Tibial nerve (tissue), 4 donors: Measurements from ENCODE around the gene GALNT18. TPM values are rescaled to one million over a fixed set of nuclear protein-coding genes. Genes with fewer than 3 reads are reported as not detected.

Source experiments
- DNase-seq, 2 donors: peaks; one replicate each; pipeline ENCODE4 v3.0.0-alpha.2; 2019; ENCODE audit warnings: low spot score in 2 of 2
- H3K27ac ChIP-seq, 4 donors: fragments of 200-600 bp; sonication (generic) in 3 of 4; one replicate each; pipeline ENCODE4 v1.5.1; 2017 to 2019; ENCODE audit warnings: mild to moderate bottlenecking in 1 of 4
- H3K27me3 ChIP-seq, 2 donors: fragments of 200-600 bp; sonication (generic) in 1 of 2; one replicate each; pipeline versions ENCODE4 v1.5.1 to v1.6.0; 2017 to 2019
- H3K36me3 ChIP-seq, 3 donors: fragments of 200-600 bp; sonication (generic); one replicate each; pipeline ENCODE4 v1.5.1; 2018 to 2019
- H3K4me1 ChIP-seq, 4 donors: fragments of 200-600 bp; sonication (generic) in 3 of 4; one replicate each; pipeline ENCODE4 v1.5.1; 2017 to 2019
- H3K4me3 ChIP-seq, 4 donors: fragments of 200-600 bp; sonication (generic) in 3 of 4; one replicate each; pipeline ENCODE4 v1.5.1; 2017 to 2019; ENCODE audit warnings: mild to moderate bottlenecking in 1 of 4, moderate library complexity in 1 of 4
- H3K9me3 ChIP-seq, 4 donors: fragments of 200-600 bp; sonication (generic) in 3 of 4; one replicate each; pipeline ENCODE4 v1.5.1; 2017 to 2019
- EP300 ChIP-seq, 2 donors: sonication (generic); formaldehyde crosslinking; IDR thresholded peaks; one replicate each; pipeline ENCODE4 v1.6.1; 2017; ENCODE audit warnings: antibody characterized with exemption in 2 of 2, mild to moderate bottlenecking in 1 of 2
- POLR2A ChIP-seq, 2 donors: fragments of 450-650 bp; IDR thresholded peaks; one replicate each; pipeline ENCODE4 v1.6.1; 2017; ENCODE audit warnings: antibody characterized with exemption in 2 of 2, mild to moderate bottlenecking in 2 of 2, moderate library complexity in 2 of 2
- WGBS, 2 donors: methylation state at CpG; one replicate each; pipeline ENCODE4 v1.1.5; 2018; 5-methylcytosine and 5-hydroxymethylcytosine counted together
- total RNA-seq, 4 donors: library from RNA; depleted of rRNA; stranded (reverse); fragments of >200 nt; gene quantifications; one replicate each; pipeline ENCODE4 v1.1.0, GENCODE V29; 2016
- TF ChIP-seq, protein P1 (sequence below), 5 experiments: fragments of 200-600 bp in 3 of 5; fragments of 450-650 bp in 2 of 5; sonication (generic) in 3 of 5; IDR thresholded peaks; one replicate each; pipeline ENCODE4 v1.5.1; 2016 to 2019; ENCODE audit warnings: antibody characterized with exemption in 5 of 5, mild to moderate bottlenecking in 3 of 5, moderate library complexity in 2 of 5

Gene GALNT18
- total RNA-seq, 4 donors from 2014 or later = 11.3 to 32.4 (median 23.9) TPM

GRCh38 chr11:11577932-11578911 is 43.6 kb downstream of the GALNT18 start:
- WGBS, 2 donors = 85% methylated on average over 15 of the region's 15 CpGs
- TF ChIP-seq EP300 (IDR thresholded peaks at IDR 0.05) = no peak
- TF ChIP-seq, protein P1, sequence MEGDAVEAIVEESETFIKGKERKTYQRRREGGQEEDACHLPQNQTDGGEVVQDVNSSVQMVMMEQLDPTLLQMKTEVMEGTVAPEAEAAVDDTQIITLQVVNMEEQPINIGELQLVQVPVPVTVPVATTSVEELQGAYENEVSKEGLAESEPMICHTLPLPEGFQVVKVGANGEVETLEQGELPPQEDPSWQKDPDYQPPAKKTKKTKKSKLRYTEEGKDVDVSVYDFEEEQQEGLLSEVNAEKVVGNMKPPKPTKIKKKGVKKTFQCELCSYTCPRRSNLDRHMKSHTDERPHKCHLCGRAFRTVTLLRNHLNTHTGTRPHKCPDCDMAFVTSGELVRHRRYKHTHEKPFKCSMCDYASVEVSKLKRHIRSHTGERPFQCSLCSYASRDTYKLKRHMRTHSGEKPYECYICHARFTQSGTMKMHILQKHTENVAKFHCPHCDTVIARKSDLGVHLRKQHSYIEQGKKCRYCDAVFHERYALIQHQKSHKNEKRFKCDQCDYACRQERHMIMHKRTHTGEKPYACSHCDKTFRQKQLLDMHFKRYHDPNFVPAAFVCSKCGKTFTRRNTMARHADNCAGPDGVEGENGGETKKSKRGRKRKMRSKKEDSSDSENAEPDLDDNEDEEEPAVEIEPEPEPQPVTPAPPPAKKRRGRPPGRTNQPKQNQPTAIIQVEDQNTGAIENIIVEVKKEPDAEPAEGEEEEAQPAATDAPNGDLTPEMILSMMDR (IDR thresholded peaks at IDR 0.05) = no peak
- no peak for TF ChIP-seq POLR2A (IDR thresholded peaks at IDR 0.05)

DNA sequence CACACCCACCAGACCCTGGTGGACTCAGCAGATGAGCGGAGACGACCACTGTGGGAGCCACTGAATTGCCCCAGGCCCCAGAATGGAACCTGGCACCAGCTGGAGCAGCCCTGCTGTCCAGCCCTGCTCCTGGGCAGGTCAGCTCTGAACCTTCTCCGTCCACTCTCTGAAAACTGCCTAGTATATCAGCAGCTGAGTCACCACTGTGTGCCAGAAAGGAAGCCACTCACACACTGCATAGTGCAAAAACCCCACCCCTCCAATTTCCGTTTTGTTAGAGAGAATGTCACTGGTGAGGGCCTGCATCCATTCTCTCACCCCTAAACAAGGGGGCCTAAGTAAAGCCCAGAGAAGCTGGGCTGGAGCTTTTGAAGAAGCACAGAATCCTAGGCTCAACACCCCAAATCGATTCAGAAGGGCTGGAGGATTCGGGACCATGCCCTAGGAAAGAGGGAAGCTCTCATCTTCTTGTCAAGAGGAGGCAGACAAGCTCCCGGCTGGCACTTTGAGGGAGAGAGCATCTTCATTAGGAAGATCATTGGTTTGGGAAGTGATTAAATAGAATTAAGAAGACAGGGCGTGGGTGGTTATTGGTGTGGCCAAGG is 44.5 kb downstream of the GALNT18 start:
- TF ChIP-seq EP300 (IDR thresholded peaks at IDR 0.05) = no peak
- no peak for TF ChIP-seq POLR2A (IDR thresholded peaks at IDR 0.05)
- TF ChIP-seq, protein P1 (IDR thresholded peaks at IDR 0.05) = no peak
- DNase-seq = no peak
- H3K4me1 ChIP-seq = peaks cover 0 to 17% (median 7%) of the 10 kb centered on the region in 4 donors
- WGBS, 2 donors = 75 to 82% methylated on average over 8 of the region's 8 CpGs
- no peak overlapping the region for H3K4me3 ChIP-seq
- H3K27ac ChIP-seq = no peak overlapping the region
- no peaks in the 10 kb centered on the region for H3K9me3 ChIP-seq
- H3K27me3 ChIP-seq = no peaks in the 10 kb centered on the region
- no peaks in the 10 kb centered on the region for H3K36me3 ChIP-seq

More at GRCh38 chr11:11577932-11578911, 43.6 kb downstream of the GALNT18 start:
- no peaks in the 10 kb centered on the region for H3K27me3 ChIP-seq
- H3K36me3 ChIP-seq = no peaks in the 10 kb centered on the region
- no peak overlapping the region for H3K4me3 ChIP-seq
- H3K4me1 ChIP-seq = peaks cover 0 to 26% (median 11%) of the 10 kb centered on the region in 4 donors
- no peaks in the 10 kb centered on the region for H3K9me3 ChIP-seq
- no peak for DNase-seq
- H3K27ac ChIP-seq = no peak overlapping the region

DNA sequence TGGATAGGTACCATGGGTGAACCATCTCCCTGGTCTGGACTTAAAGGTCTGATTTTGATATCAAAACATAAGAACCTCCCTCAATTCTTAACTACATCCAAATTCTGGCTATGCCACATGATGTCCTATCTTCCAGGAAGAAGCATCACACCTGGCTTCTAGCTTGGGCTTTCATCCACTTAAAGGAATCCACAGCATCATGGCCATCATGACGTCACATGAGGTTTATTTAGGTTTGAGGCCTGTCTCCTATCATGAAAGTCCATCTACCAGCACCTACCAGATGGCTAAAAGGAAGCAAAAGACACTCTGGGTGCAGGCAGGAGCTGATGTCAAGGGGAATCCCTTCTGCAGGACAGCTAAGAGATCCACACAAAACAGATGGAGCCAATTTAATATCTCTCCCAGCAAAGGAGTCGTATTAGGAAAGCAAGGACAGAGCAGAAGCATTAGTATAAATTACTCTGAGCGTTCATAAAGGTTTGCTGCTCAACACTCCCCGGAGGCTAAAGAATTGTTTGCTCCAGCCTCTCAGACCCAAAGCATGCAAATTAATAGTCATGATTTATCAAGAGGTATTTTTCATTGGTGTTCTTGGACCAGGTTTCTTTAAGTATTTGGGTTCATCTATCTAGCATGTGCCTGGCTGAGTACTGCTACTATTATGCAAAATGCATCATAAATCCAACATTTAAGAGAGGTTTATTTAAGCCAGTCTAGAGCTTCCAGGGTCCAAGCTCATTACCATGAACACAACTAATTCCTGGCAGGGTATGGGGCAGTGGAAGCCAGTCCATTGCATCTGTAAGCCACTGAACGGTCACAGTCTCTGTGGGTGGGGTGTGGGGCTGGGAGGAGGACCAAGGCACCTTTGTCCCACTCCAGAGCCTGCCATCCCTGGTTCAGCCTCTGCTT is 47.2 kb downstream of the GALNT18 start:
- no peak for TF ChIP-seq EP300 (IDR thresholded peaks at IDR 0.05)
- TF ChIP-seq, protein P1 (IDR thresholded peaks at IDR 0.05) = no peak
- no peak overlapping the region for H3K4me3 ChIP-seq
- H3K27me3 ChIP-seq = no peaks in the 10 kb centered on the region
- no peaks in the 10 kb centered on the region for H3K9me3 ChIP-seq
- H3K4me1 ChIP-seq = peaks cover 0 to 16% (median 2%) of the 10 kb centered on the region in 4 donors
- H3K27ac ChIP-seq = no peak overlapping the region
- H3K36me3 ChIP-seq = no peaks in the 10 kb centered on the region
- DNase-seq = no peak
- WGBS, 2 donors = 68 to 88% methylated on average over 5 of the region's 5 CpGs

DNA sequence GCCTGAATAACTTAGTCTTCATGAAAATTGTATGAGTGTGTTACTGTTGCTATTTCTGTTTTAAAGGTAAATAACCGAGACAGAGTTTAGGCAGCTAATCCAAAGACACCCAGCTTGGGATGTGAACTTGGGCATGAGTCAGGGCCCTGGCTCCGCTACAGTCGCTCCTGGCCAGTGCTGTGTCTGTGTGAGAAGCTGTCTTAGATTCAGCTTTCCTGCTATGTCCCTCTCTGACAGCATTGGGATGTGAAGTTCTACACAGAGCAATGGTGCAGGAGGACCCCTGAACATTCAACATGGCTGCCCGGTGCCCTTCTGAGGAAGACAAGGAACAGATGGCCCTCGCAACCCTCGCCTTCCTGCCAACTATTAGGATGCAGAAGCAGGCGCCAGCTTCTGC is 49.4 kb downstream of the GALNT18 start:
- Histone ChIP-seq H3K27me3 (no peaks in the 10 kb centered on the region), H3K9me3 (no peaks in the 10 kb centered on the region), H3K4me1 (peaks cover 0 to 18% (median 2%) of the 10 kb centered on the region in 4 donors), H3K27ac (no peak overlapping the region), H3K4me3 (no peak overlapping the region), H3K36me3 (no peaks in the 10 kb centered on the region)
- no peak for DNase-seq
- TF ChIP-seq EP300 (IDR thresholded peaks at IDR 0.05) = no peak
- WGBS, 2 donors = 92 to 93% methylated on average over 7 of the region's 7 CpGs

DNA sequence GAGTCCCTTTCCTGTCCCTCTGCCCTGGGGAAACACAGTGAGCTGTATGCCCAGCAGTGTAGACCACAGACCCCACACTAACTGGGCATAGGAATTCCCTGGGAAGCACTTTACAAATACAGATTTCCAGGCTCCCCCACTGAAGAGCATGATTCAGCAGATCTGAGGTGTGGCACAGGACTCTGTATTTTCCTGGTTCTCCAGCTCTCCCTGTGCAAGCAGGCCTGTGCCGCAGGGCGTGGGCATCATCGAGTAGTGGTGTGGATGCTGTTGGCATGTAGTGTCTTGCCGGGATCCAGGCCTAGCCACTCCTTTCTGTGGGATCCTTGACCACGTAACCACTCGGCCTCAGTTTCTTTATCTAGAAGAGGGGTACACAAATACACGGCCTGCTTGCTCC is 49.9 kb downstream of the GALNT18 start:
- Histone ChIP-seq H3K9me3 (no peaks in the 10 kb centered on the region), H3K27ac (no peak overlapping the region), H3K27me3 (no peaks in the 10 kb centered on the region), H3K4me3 (no peak overlapping the region), H3K36me3 (no peaks in the 10 kb centered on the region), H3K4me1 (peaks cover 0 to 16% (median 2%) of the 10 kb centered on the region in 4 donors)
- TF ChIP-seq EP300 (IDR thresholded peaks at IDR 0.05) (no peak), POLR2A (IDR thresholded peaks at IDR 0.05) (no peak)
- TF ChIP-seq, protein P1 (IDR thresholded peaks at IDR 0.05) = no peak
- no peak for DNase-seq
- WGBS, 2 donors = 95 to 100% methylated on average over 7 of the region's 7 CpGs
